CD4-positive, alpha-beta T cell (primary cell): ENCODE results near the gene NPRL2. TPM values are rescaled to one million over a fixed set of nuclear protein-coding genes. Genes with fewer than 3 reads are reported as not detected.
A peak's percentile ranks its signal among the peaks of the same experiment; 100 is the strongest.
"Not testable (repeated sequence)": the region's sequence is repeated elsewhere in the genome, so short reads cannot be mapped to it uniquely, and the experiment has no call there.

Experiments
- ATAC-seq: fragments of 200-7000 bp; cut with Tn5 transposase; one replicate; pipeline ENCODE4 v1.10.0; 2022; ENCODE audit warnings: mild to moderate bottlenecking; ENCODE audit not compliant: poor library complexity
- CTCF ChIA-PET: fragments of 350-600 bp; sonication (Branson Sonifier 250); formaldehyde crosslinking; loops from one replicate; lab custom pipeline; 2021; ENCODE audit warnings: antibody characterized with exemption, inconsistent platforms; lab: Charles Lee
- POLR2A ChIA-PET: fragments of 350-600 bp; sonication (Branson Sonifier 250); formaldehyde crosslinking; loops from one replicate; lab custom pipeline; 2021; ENCODE audit warnings: antibody characterized with exemption, inconsistent platforms; lab: Charles Lee
- DNase-seq, 14 experiments: peaks; one replicate each; pipeline ENCODE4 v3.0.0-alpha.2; 2013 to 2020; ENCODE audit warnings: mixed read lengths in 2 of 14
- H3K27ac ChIP-seq, 2 donors: one replicate each; pipeline versions ENCODE4 v1.5.1 to v1.7.0; 2013; ENCODE audit warnings: low read length in 2 of 2, low read depth in 1 of 2, mild to moderate bottlenecking in 1 of 2
- H3K27me3 ChIP-seq, 2 experiments: 1 replicate in 1 of 2; 2 replicates in 1 of 2; pipeline versions ENCODE4 v1.6.1 to v1.7.0; 2013; ENCODE audit warnings: low read length in 2 of 2, control low read depth in 1 of 2, mild to moderate bottlenecking in 1 of 2, moderate library complexity in 1 of 2; ENCODE audit not compliant: insufficient read depth in 2 of 2, control insufficient read depth in 1 of 2
- H3K36me3 ChIP-seq: one replicate; pipeline ENCODE4 v1.6.1; 2013; ENCODE audit warnings: low read length, control low read depth; ENCODE audit not compliant: insufficient read depth
- H3K4me1 ChIP-seq: one replicate; pipeline ENCODE4 v1.6.1; 2013; ENCODE audit warnings: low read length, control low read depth; ENCODE audit not compliant: insufficient read depth
- H3K4me3 ChIP-seq: one replicate; pipeline ENCODE4 v1.5.1; 2013; ENCODE audit warnings: mild to moderate bottlenecking, low read length, moderate library complexity
- H3K9me3 ChIP-seq, 2 experiments: 1 replicate in 1 of 2; 2 replicates in 1 of 2; pipeline versions ENCODE4 v1.6.1 to v1.7.0; 2013; ENCODE audit warnings: low read length in 2 of 2, mild to moderate bottlenecking in 2 of 2, control low read depth in 1 of 2, moderate library complexity in 1 of 2; ENCODE audit not compliant: control insufficient read depth in 1 of 2, insufficient read depth in 1 of 2
- H3K27ac Mint-ChIP-seq: one replicate; pipeline ENCODE4 v1.8.0; 2020; ENCODE audit warnings: mixed read lengths
- H3K27me3 Mint-ChIP-seq: one replicate; pipeline ENCODE4 v1.8.0; 2021; ENCODE audit warnings: mixed read lengths
- H3K36me3 Mint-ChIP-seq: one replicate; pipeline ENCODE4 v1.8.0; 2021; ENCODE audit warnings: low read depth, mixed read lengths
- H3K4me1 Mint-ChIP-seq: one replicate; pipeline ENCODE4 v1.8.0; 2021; ENCODE audit warnings: low read depth, mixed read lengths
- H3K4me3 Mint-ChIP-seq: one replicate; pipeline ENCODE4 v1.8.0; 2020; ENCODE audit warnings: mild to moderate bottlenecking, mixed read lengths
- H3K9me3 Mint-ChIP-seq: one replicate; pipeline ENCODE4 v1.8.0; 2020; ENCODE audit warnings: mixed read lengths
- CTCF ChIP-seq: fragments of 200-600 bp; IDR thresholded peaks from one replicate; pipeline ENCODE4 v1.8.0; 2022; ENCODE audit warnings: antibody characterized with exemption, mild to moderate bottlenecking
- intact Hi-C, 2 experiments: fragments of 100-400 bp; cut with DNase I in 1 of 2; cut with micrococcal nuclease in 1 of 2; formaldehyde crosslinking; loops; one replicate each; pipeline versions ENCODE4 v1.15.1 to v1.9.0; 2023 to 2025; cut with DNase I, micrococcal nuclease
- total RNA-seq, 174 experiments: library from RNA in 2 of 174; stranded (reverse) in 2 of 174; gene quantifications; one replicate each; pipeline ENCODE4 v1.2.3 and lab custom pipeline; 2021 to 2026

The NPRL2 gene
- total RNA-seq, 2 experiments from 2014 or later: 29.4 to 33.2 TPM

GRCh38 chr3:50316657-50317242, 33.8 kb downstream of the NPRL2 start:
- Mint-ChIP-seq H3K27me3 (no peaks in the 10 kb centered on the region), H3K4me3 (peak overlapping the region; percentile 74)

DNA sequence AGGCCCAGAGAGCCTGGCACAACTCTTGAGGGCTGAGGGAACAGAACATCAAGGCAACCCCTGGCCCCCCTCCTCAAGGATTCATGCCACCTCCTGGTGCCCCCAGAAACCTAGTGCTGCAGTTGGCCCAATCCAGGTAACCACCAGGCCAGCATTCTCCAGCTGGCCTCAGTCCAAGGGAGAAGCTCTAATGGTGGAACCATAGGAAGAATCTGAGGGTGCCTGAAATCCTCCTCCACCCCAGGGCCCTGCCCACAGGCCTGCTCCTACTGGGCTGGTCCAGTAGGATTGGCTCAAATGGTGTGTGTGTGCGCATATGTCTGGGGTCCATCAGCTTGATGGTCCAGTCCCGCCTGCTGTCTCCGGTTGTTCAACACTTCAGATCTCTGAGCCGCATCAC, 35.8 kb downstream of the NPRL2 start:
- Histone ChIP-seq H3K4me3 (no peak overlapping the region), H3K4me1 (peaks cover 42% of the 10 kb centered on the region), H3K27ac (no peak overlapping the region), H3K36me3 (no peaks in the 10 kb centered on the region), H3K27me3 (no peaks in the 10 kb centered on the region), H3K9me3 (no peaks in the 10 kb centered on the region)
- intact Hi-C loops: no loop called here
- no peaks in the 10 kb centered on the region for H3K9me3 Mint-ChIP-seq
- no peaks in the 10 kb centered on the region for H3K36me3 Mint-ChIP-seq
- peaks cover 30% of the 10 kb centered on the region for H3K4me1 Mint-ChIP-seq
- ATAC-seq: no peak
- DNase-seq: peak in 1 of 14 experiments; percentile 8
- POLR2A ChIA-PET: interaction anchor here (0.9 to 1.5 kb wide), 4 partner anchors 10 to 120 kb away, joined by 3 to 5 read pairs (median 3); partner anchors contain the start of genes HYAL3 and NAA80
- H3K27me3 Mint-ChIP-seq: no peaks in the 10 kb centered on the region
- H3K4me3 Mint-ChIP-seq: no peak overlapping the region
- H3K27ac Mint-ChIP-seq: peak overlapping the region; percentile 69
- TF ChIP-seq CTCF: no peak
- CTCF ChIA-PET: interaction anchor here (1.5 to 2.2 kb wide), 2 partner anchors 10 to 120 kb away, joined by 5 to 7 read pairs; no protein-coding TSS in a partner anchor

More at GRCh38 chr3:50316657-50317242, 33.8 kb downstream of the NPRL2 start:
- Histone ChIP-seq H3K36me3 (no peaks in the 10 kb centered on the region), H3K27me3 (no peaks in the 10 kb centered on the region), H3K9me3 (no peaks in the 10 kb centered on the region), H3K4me3 (peak overlapping the region; percentile 31), H3K4me1 (peaks cover 57% of the 10 kb centered on the region), H3K27ac (peak overlapping the region in 1 of 2 donors; percentile 47)
- DNase-seq (peak in 13 of 14 experiments; percentile 52 to 85 (median 67)), ATAC-seq (peak; percentile 71)
- Mint-ChIP-seq H3K4me1 (peaks cover 40% of the 10 kb centered on the region), H3K9me3 (no peaks in the 10 kb centered on the region), H3K27ac (peak overlapping the region; percentile 90), H3K36me3 (no peaks in the 10 kb centered on the region)
- TF ChIP-seq CTCF: no peak
- ChIA-PET CTCF (interaction anchor here (2.2 kb wide), 1 partner anchor 8 kb away, joined by 7 read pairs; no protein-coding TSS in a partner anchor), POLR2A (interaction anchor here (1.2 to 2.8 kb wide), 2 partner anchors 18 to 24 kb away, joined by 3 to 16 read pairs; partner anchors contain the start of genes HYAL3, IFRD2 and NAA80)
- intact Hi-C loops: no loop called here

DNA sequence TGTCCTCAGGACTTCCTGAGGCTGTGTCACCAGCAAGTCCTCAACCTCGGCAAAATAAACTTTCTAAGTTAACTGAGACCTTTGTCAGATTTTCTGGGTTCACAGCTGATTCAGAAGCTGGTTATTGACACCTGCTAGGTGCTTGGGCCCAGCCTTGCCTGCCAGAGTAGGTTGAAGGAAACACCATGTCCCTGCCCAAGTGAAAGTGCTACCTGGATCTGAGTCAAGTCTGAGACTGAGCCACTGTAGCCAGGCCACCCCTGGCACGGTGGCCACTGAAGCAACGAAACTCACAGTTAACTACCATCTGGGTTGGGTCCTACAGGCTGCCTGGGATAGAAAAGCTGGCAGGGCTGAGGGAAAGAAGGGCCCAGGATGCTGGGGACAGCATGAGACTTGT, 36.2 kb downstream of the NPRL2 start:
- Histone ChIP-seq H3K4me1 (peaks cover 37% of the 10 kb centered on the region), H3K9me3 (no peaks in the 10 kb centered on the region), H3K27ac (no peak overlapping the region), H3K36me3 (no peaks in the 10 kb centered on the region), H3K4me3 (no peak overlapping the region), H3K27me3 (no peaks in the 10 kb centered on the region)
- intact Hi-C loops: no loop called here
- TF ChIP-seq CTCF: no peak
- no peaks in the 10 kb centered on the region for H3K9me3 Mint-ChIP-seq
- ChIA-PET POLR2A (interaction anchor here (0.9 to 1.5 kb wide), 2 partner anchors 10 to 119 kb away, joined by 3 read pairs; no protein-coding TSS in a partner anchor), CTCF (interaction anchor here (1.3 kb wide), 1 partner anchor 10 kb away, joined by 3 read pairs; no protein-coding TSS in a partner anchor)
- H3K4me3 Mint-ChIP-seq: no peak overlapping the region
- ATAC-seq (no peak), DNase-seq (no peak)
- no peaks in the 10 kb centered on the region for H3K36me3 Mint-ChIP-seq
- H3K4me1 Mint-ChIP-seq: peaks cover 25% of the 10 kb centered on the region
- H3K27me3 Mint-ChIP-seq: no peaks in the 10 kb centered on the region
- H3K27ac Mint-ChIP-seq: no peak overlapping the region

- CTCF ChIA-PET: not testable (repeated sequence)
Measured at GRCh38 chr3:50312041-50312440, 38.5 kb downstream of the NPRL2 start.

More at GRCh38 chr3:50312041-50312440, 38.5 kb downstream of the NPRL2 start:
- H3K9me3 Mint-ChIP-seq, H3K27me3 ChIP-seq, intact Hi-C loops, H3K27ac ChIP-seq, H3K9me3 ChIP-seq, DNase-seq, H3K4me3 Mint-ChIP-seq, POLR2A ChIA-PET, H3K36me3 ChIP-seq, H3K27ac Mint-ChIP-seq, H3K27me3 Mint-ChIP-seq, H3K36me3 Mint-ChIP-seq, H3K4me3 ChIP-seq, ATAC-seq: not testable (repeated sequence)
- peaks cover 16% of the 10 kb centered on the region for H3K4me1 ChIP-seq
- H3K4me1 Mint-ChIP-seq: peaks cover 15% of the 10 kb centered on the region
